Limb (tissue), 2 donors: Measurements from ENCODE around the gene RSPRY1.
"Not testable (repeated sequence)": the region's sequence is repeated elsewhere in the genome, so short reads cannot be mapped to it uniquely, and the experiment has no call there.

Experiments
- DNase-seq, 2 donors: peaks; one replicate each; pipeline ENCODE4 v3.0.0-alpha.2; 2016; ENCODE audit errors: extremely low spot score in 2 of 2

RSPRY1 gene

GRCh38 chr16:57252148-57252721, 66.1 kb downstream of the RSPRY1 start:
- DNase-seq = no peak

DNA sequence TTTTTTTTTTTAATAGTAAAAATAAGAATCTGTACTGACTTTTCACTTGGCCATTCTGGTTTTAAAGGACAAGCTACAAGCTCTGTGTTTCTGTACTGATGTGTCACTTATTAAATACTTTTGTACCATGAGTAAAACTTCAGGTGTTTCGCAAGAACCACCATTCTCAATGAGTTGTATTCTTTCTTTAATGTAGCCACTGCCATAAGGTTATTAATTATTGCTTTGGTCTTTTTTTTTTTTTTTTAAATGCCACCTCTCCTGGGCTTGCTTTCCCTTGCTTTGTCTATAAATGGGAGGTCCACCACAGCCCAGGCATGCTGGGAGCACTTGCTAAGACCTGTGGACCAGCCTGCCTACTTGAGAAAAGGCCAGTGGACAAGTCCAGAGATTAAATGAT, 67.3 kb downstream of the RSPRY1 start:
- DNase-seq = no peak

DNA sequence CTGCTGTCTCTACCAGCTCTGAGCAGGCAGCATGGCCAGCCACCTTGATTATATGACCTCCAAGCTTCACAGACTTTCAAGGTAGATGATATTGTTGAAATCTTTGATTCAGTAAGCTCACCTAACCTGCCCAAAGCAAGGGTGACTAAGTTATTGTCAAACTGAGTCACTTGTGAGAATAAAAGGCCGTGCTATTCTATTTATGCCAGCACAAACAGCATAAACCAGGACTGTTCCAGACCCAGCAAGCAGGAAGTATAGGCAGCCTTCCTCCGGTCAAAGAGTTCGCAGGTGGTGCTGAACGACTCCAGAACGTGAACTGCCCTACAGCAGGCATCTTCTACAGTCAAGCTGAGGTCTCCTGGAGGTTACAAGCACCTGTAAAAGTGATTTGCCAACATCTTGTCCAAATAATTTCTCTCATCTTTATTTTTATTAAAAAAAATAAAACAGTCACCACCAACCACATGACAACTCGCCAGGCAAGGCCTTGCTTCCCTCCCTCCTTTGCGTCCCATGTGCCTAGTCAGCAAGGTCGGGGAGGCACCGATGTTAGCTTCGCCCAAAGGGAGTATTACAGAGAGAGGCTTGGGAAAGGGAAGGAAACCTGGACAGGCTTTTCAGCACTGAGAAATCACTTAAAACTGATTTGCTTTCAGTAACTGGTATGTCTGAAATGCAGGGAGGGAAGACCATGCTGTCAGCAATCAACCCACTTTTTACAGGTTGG, 69.7 kb downstream of the RSPRY1 start:
- DNase-seq = no peak

DNA sequence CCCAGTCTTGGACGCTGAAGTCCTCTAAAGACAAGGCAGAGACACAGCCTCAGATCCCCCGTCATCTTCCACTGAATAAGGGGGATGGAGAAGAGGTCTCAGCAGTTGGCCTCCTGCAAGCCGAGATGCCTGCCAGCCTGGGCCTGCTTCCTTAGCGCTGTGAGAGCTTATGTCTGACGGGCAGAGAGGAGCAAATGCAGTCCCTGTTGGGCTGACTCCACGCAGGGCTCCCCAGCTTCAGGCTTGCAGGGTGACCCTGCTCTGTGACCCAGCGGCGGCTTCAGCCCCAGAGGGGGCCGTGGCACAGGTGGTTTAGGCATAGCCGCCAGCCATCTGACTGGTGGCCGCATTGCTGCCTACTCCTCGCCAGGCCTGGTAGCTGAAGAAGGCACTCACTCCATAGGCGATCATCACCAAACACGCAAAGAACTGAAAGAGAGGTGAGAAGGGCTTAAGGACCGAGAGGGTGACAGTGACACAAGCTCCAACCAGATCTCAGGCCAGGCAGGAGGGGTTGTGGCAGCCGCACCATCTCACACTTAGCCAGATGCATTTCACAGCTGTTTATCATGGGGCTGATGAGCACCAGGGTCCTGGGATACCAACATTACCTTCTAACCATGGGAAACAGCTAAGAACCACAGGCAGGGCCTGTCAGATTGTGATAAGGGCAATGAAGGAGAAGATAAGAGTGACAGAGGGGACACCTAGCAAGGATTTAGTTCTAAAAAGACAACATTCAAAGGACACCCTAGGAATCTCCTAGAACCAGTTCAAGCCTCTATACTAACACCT, 70.7 kb downstream of the RSPRY1 start:
- no peak for DNase-seq

DNA sequence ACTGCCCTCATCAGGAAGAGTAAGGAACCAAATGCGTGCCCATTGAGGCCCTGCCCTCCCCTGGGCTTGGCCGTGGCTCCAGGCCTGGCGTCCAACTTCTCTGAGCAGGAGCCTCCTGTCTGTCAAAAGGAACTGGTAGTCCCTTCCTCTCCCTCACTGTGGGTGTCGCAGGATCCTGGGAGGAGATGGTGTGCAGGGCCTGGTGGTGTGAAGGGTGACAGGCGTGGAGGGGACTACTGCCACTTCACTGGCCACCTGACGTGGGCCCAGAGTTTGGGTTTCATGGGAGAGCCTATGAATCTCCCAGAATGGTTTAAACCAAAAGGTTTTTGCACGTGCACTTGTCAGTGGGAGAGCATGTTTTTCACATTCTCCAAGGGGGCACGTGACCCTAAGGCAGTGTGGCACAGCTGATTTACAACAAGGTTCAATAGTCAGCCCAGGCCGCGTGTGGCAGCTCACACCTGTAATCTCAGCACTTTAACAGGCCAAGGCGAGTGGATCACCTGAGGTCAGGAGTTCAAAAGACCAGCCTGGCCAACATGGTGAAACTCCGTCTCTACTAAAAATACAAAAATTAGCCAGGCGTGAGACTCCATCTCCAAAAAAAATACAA, 71.4 kb downstream of the RSPRY1 start:
- no peak for DNase-seq

DNA sequence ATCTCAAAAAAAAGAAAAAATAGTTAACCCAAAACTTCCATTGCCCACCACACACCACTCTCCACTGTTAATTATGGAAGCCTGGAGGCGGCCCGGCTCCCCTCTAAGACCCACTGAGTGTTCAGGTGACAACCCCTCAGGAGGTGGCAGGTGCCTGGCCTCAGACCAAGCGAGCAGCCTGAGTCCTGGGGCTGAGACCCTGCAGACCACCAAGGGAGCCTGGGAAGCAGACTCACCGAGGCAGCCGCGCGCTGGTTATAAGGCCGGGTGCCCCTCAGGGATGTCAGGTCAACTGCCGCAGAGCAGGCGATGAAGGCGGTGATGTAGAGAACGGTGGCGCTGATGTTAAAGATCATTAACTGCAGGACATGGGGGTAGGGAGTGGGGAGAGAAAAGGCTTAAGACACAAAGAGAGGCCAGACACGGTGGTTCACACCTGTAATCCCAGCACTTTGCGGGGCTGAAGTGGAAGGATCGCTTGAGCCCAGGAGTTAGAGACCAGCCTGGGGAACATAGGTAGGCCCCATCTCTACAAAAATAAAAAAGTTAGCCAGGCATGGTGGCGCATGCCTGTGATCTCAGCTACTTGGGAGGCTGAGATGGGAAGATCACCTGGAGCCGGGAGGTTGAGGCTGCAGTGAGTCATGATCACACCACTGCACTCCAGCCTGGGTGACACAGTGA, 72.2 kb downstream of the RSPRY1 start:
- DNase-seq = no peak

GRCh38 chr16:57258910-57259475, 72.9 kb downstream of the RSPRY1 start:
- DNase-seq = no peak

DNA sequence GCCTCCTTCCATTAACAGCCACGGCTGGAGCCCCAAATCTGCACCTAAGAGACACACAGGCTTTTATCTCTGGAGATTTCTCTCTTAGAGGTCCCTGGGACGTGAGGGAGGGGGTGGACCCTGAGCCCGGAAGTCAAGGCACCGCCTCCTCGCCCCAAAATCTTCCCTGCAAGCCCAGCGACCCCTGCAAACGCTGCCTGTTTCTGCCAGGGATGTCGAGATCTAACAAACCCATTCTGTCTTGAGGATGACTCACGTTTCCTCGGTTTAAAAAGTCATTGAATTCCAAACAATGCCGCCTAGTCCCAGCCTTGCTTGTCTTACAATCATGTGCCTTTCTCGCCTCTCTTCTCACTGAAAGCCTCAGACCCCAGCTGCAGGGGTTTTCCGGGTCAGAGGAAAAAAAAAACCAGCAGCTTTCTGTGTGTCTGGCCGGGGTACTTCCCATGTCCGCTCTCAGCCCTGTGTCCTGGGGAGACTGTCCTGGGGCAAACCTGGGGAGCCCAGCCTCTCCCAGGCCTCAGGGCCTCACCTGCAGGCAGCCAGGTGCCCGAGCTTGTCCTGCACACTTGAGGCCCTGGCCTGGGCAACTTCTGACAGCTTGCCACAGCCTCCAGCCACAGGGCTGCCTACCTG, 74.3 kb downstream of the RSPRY1 start:
- no peak for DNase-seq

GRCh38 chr16:57261806-57262205, 75.7 kb downstream of the RSPRY1 start:
- no peak for DNase-seq

DNA sequence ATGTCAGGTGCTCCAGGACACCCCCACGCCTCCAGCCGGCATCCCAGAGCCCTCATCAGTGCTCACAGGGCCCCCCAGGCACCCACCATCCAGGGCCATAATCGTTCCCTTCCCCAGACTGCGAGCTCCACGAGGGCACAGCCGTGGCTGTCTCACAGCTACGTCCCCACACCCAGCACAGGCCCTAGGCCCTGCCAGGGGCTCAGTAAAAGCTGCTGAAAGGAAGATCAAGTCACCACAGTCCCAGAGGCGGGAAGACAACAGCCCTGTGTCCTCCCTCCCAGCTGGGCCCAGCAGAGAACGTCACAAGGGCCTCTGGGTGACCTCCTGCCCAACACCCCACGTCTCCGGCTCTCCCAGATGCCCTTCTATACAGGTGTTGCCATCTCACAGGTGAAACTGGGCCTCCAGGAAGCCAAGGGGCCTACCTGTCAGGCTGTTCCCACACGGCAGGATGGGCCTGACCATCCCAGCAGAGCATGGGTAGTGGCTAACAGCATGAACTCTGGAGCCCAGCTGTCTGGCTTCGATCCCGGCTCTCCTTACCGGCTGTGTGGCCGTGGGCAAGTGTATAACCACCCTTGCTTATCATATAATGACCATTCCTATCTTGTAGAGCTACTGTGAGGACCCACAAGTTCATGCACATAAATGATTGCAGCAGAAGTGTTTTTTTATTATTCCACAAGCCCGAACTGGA, 76.9 kb downstream of the RSPRY1 start:
- no peak for DNase-seq

DNA sequence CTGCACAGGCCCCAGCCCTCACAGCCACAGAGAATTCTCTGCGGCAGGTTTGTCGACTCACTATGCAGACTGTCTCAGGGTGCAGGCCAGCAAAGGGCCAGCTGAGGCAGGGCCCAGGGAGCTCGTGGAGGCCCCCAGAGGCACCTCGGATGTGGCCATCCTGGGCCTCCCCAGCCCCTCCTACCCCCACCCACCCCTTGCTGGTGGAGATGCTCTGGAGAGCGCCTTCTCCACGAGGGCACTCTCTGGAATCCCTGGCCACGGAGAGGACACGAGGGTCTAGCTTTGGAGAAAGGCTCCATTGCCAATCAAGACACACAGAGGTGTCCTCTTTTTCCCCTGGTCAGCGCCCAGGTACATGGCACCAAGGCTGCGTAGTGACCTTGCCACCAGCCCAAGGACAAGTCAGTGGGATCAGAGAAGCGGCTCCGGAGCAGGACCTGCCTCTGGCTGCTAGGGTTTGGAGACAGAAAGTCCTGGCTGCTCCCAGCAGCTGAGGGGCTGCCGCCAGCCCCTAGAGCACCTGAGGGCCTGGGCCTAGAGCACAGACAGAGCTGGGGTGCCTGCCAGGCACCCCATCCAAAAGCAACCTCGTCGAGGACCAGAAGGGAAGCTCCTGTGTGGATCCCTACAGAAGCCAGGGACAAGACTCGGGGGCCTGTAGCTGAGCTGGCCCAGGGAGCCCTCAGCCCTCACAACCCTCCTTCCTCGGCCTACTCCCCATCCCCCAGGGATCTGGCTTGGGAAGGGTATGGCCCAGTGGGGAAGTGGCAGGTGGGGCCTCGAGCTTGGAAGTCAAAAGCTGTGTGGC, 77.6 kb downstream of the RSPRY1 start:
- DNase-seq = no peak

- DNase-seq = no peak
Measured at GRCh38 chr16:57264381-57264780, 78.3 kb downstream of the RSPRY1 start.

DNA sequence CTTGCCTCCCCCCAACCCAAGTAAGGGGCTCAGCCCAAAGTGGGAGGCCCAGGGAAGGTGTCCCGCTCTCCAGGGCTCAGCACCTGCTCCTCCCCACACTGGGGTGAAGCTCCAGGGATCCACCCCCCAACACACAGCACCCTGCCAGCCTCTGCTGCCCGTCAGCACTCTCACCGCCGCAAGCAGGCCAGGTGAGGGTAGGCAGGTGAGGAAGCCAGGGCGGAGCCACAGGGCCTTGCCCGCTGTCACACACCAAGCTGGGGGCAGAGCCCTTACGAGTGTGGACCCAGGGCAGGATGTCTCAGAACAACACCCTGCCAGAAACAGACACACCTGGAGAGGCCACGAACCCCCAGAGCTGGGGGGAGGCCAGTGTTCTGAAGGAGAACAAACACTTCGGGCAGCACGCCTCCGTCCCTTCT, 78.8 kb downstream of the RSPRY1 start:
- no peak for DNase-seq

DNA sequence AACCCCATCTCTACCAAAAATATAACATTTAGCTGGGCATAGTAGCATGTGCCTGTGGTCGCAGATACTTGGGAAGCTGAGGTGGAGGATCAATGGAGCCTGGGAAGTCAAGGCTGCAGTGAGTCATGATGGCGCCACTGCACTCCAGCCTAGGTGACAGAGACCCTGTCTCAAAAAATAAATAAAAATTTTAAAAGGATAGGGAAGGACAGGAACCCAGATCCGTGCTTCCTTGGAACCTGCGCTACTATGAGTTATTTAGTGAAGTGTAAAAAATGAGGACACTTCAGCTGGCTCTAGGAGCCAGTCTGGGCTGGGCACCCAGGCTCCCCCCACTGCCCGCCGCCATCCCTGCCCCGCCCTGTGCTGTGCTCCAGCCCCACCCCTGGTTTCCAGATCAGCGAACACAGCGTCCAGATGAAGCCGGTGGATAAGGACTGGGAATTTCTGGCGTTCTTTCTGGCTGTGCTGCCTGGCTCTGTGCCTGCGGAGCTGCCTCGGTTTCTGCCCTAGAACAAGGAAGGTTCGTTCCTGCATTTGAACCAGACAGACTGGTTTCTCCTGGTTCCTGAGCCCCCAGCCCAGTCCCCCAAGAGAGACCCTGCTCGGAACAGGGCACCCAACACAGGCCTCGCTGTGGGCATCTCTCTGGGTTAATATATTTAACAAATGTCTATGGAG, 79.9 kb downstream of the RSPRY1 start:
- no peak for DNase-seq

- no peak for DNase-seq
Measured at GRCh38 chr16:57266531-57267260, 80.6 kb downstream of the RSPRY1 start.

- DNase-seq = not testable (repeated sequence)
Measured at GRCh38 chr16:57267343-57267742, 81.2 kb downstream of the RSPRY1 start.

DNA sequence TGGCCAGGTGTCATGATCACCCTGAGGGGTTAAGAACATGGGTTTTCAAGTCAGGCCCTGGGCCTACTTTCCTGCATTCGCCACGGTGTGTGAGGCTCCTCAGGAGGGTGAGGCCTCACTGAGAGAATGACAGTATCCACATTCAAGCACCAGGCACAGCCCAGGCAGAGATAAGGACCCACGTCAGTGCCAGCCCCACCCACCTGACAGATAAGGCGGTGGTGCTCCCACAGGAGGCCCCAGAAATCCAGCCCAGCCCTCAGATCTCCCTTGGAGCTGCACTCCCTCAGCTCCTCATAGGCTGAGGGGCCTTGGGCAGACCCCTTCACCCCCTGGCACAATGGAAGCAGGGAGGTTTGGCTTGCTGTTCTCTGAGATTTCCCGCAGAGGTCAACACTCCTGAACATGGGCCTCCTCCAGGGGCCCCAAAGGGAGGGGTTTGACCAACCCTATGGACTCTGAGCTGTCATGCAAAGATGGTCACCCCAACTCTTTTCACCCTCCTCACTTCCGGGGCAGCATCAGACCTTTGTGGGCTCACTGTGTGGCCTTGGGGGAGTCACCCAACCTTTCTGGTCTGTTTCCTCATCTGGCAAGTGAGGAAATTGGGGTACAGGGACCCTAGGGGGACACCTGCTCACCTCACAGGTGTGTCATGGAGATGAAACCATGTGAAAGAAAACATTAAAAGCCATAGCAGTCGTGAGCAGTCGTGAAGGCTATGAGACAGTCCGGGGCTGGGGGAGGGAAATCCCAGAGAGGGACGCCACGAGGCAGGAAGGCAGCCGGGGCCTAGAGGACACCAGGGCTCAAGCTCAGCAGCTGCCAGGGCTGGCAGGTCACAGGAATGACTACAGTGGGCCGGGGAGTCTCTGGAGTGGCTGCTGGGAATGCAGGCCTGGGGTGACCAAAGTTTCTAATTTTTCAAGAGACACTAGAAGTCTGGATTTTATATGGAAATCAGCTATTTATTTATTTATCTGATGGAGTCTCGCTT, 83.0 kb downstream of the RSPRY1 start:
- DNase-seq = no peak
